SJCRH30 (cell line): ENCODE measurements around the gene SLC25A34. TPM values are rescaled to one million over a fixed set of nuclear protein-coding genes. Genes with fewer than 3 reads are reported as not detected.

Source experiments
- DNase-seq, 2 experiments: peaks; one replicate each; pipeline ENCODE4 v3.0.0-alpha.2; 2015 to 2020
- H3K27ac ChIP-seq: fragments of 250-450 bp; sonication (Bioruptor Pico); 2 replicates; pipeline ENCODE4 v1.5.1; 2020; ENCODE audit warnings: mild to moderate bottlenecking, moderate library complexity
- H3K27me3 ChIP-seq: fragments of 250-450 bp; sonication (Bioruptor Pico); 2 replicates; pipeline ENCODE4 v1.5.1; 2020; ENCODE audit warnings: mild to moderate bottlenecking, moderate library complexity
- H3K36me3 ChIP-seq: fragments of 250-450 bp; sonication (Bioruptor Pico); 2 replicates; pipeline ENCODE4 v1.5.1; 2020; ENCODE audit warnings: mild to moderate bottlenecking, moderate library complexity
- H3K4me1 ChIP-seq: fragments of 250-450 bp; sonication (Bioruptor Pico); 2 replicates; pipeline ENCODE4 v1.5.1; 2020; ENCODE audit warnings: mild to moderate bottlenecking, moderate library complexity
- H3K4me3 ChIP-seq: fragments of 250-450 bp; sonication (Bioruptor Pico); 2 replicates; pipeline ENCODE4 v1.5.1; 2020; ENCODE audit warnings: mild to moderate bottlenecking, moderate library complexity
- H3K9me3 ChIP-seq: fragments of 250-450 bp; sonication (Bioruptor Pico); replicated peaks from 2 replicates; pipeline ENCODE4 v1.5.1; 2020; ENCODE audit warnings: mild to moderate bottlenecking, moderate library complexity
- total RNA-seq: library from RNA; depleted of rRNA; stranded (reverse); fragments of >200 nt; shearing (Covaris generic); gene quantifications from 2 replicates; pipeline ENCODE4 v1.2.3, GENCODE V29; 2014; rRNA removed

The SLC25A34 gene
- total RNA-seq, 1 experiment from 2014 or later: 3.5 TPM

- Histone ChIP-seq H3K27ac (no peak overlapping the region), H3K27me3 (no peaks in the 10 kb centered on the region), H3K36me3 (no peaks in the 10 kb centered on the region), H3K9me3 (no peaks in the 10 kb centered on the region), H3K4me1 (peaks cover 7% of the 10 kb centered on the region), H3K4me3 (no peak overlapping the region)
- DNase-seq: no peak
Observed at GRCh38 chr1:15785683-15786082, 49.6 kb downstream of the SLC25A34 start.

GRCh38 chr1:15786581-15786980 lies 50.5 kb downstream of the SLC25A34 start:
- no peak overlapping the region for H3K27ac ChIP-seq
- DNase-seq: no peak
- no peak overlapping the region for H3K4me3 ChIP-seq
- H3K4me1 ChIP-seq: peaks cover 7% of the 10 kb centered on the region
- H3K9me3 ChIP-seq: no peaks in the 10 kb centered on the region
- no peaks in the 10 kb centered on the region for H3K36me3 ChIP-seq
- H3K27me3 ChIP-seq: no peaks in the 10 kb centered on the region

- Histone ChIP-seq H3K9me3 (no peaks in the 10 kb centered on the region), H3K27me3 (no peaks in the 10 kb centered on the region), H3K36me3 (no peaks in the 10 kb centered on the region), H3K27ac (peak overlapping the region; percentile 74), H3K4me3 (no peak overlapping the region), H3K4me1 (peaks cover 13% of the 10 kb centered on the region)
- peak; percentile 89 to 93 for DNase-seq
Observed at GRCh38 chr1:15788624-15789301, 52.7 kb downstream of the SLC25A34 start.

Other genes with a start within 250 kb of the SLC25A34 start
- 34.6 and 35.5 TPM in 2 replicates for gene CASP9, start 212.0 kb upstream of the SLC25A34 start, total RNA-seq
- 19.6 and 23.2 TPM in 2 replicates for gene DNAJC16, start 209.4 kb upstream of the SLC25A34 start, total RNA-seq
- gene AGMAT, start 151.2 kb upstream of the SLC25A34 start, total RNA-seq: not detected in 2 replicates
- 27.5 and 29.1 TPM in 2 replicates for gene DDI2, start 118.8 kb upstream of the SLC25A34 start, total RNA-seq
- gene PLEKHM2, start 51.9 kb upstream of the SLC25A34 start, total RNA-seq: 33.6 and 36.2 TPM in 2 replicates
- not detected in 2 replicates for gene TMEM82, start 6.2 kb downstream of the SLC25A34 start, total RNA-seq
- 6.7 and 9.0 TPM in 2 replicates for gene FBLIM1, start 22.5 kb downstream of the SLC25A34 start, total RNA-seq
- gene UQCRHL, start 71.4 kb downstream of the SLC25A34 start, total RNA-seq: 8.5 and 8.6 TPM in 2 replicates
- 47.2 and 55.7 TPM in 2 replicates for gene SPEN, start 111.4 kb downstream of the SLC25A34 start, total RNA-seq
- gene ZBTB17, start 239.8 kb downstream of the SLC25A34 start, total RNA-seq: 27.1 and 34.9 TPM in 2 replicates